Calu3 (cell line): Measurements from ENCODE around the gene SH2D3A. TPM values are rescaled to one million over a fixed set of nuclear protein-coding genes. Genes with fewer than 3 reads are reported as not detected.
"Not testable (repeated sequence)": the region's sequence is repeated elsewhere in the genome, so short reads cannot be mapped to it uniquely, and the experiment has no call there.

Experiments
- BruUV-seq: library from RNA; stranded (reverse); fragments of 400-500 nt; replicated peaks from 2 replicates; lab custom pipeline; 2021; lab: Mats Ljungman, UMichigan
- CTCF ChIA-PET: fragments of 300-600 bp; sonication (Branson Sonifier 250); formaldehyde crosslinking; loops from one replicate; lab custom pipeline; 2022; ENCODE audit warnings: antibody characterized with exemption; lab: Charles Lee
- DNase-seq: peaks from one replicate; pipeline ENCODE4 v3.0.0; 2022
- H3K27ac Mint-ChIP-seq: one replicate; pipeline ENCODE4 v1.8.0; 2022; ENCODE audit warnings: mixed read lengths; ENCODE audit not compliant: unreplicated experiment
- H3K27me3 Mint-ChIP-seq: one replicate; pipeline ENCODE4 v1.8.0; 2022; ENCODE audit warnings: mixed read lengths; ENCODE audit not compliant: unreplicated experiment
- H3K36me3 Mint-ChIP-seq: one replicate; pipeline ENCODE4 v1.8.0; 2022; ENCODE audit warnings: mild to moderate bottlenecking, moderate library complexity, mixed read lengths; ENCODE audit not compliant: insufficient read depth, unreplicated experiment
- H3K4me1 Mint-ChIP-seq: one replicate; pipeline ENCODE4 v1.8.0; 2022; ENCODE audit warnings: mild to moderate bottlenecking, low read depth, mixed read lengths; ENCODE audit not compliant: unreplicated experiment
- H3K4me3 Mint-ChIP-seq: one replicate; pipeline ENCODE4 v1.8.0; 2022; ENCODE audit warnings: mild to moderate bottlenecking, low read depth, moderate library complexity, mixed read lengths; ENCODE audit not compliant: unreplicated experiment
- H3K9me3 Mint-ChIP-seq: one replicate; pipeline ENCODE4 v1.8.0; 2022; ENCODE audit warnings: low read depth, mixed read lengths; ENCODE audit not compliant: unreplicated experiment
- CTCF ChIP-seq: fragments of 200-600 bp; IDR thresholded peaks from one replicate; pipeline ENCODE4 v1.8.0; 2022; ENCODE audit warnings: antibody characterized with exemption; ENCODE audit not compliant: unreplicated experiment
- intact Hi-C: fragments of 100-400 bp; cut with micrococcal nuclease; formaldehyde crosslinking; loops from one replicate; pipeline ENCODE4 v1.10.0; 2022; ENCODE audit not compliant: unreplicated experiment
- total RNA-seq: library from RNA; stranded (reverse); gene quantifications from 2 replicates; pipeline ENCODE4 v1.2.3, GENCODE V29; 2022

SH2D3A gene
- total RNA-seq, 1 experiment from 2014 or later = 64.0 TPM

GRCh38 chr19:6773323-6773931 is 6.2 kb upstream of the SH2D3A start:
- CTCF ChIA-PET = no interaction called here
- intact Hi-C loops = no loop called here
- H3K9me3 Mint-ChIP-seq = peaks cover 3% of the 10 kb centered on the region
- H3K4me1 Mint-ChIP-seq = no peaks in the 10 kb centered on the region
- TF ChIP-seq CTCF = no peak
- H3K27ac Mint-ChIP-seq = no peak overlapping the region
- no peak for DNase-seq
- no TSS peak for BruUV-seq
- no peak overlapping the region for H3K4me3 Mint-ChIP-seq
- H3K36me3 Mint-ChIP-seq = peaks cover 10% of the 10 kb centered on the region
- H3K27me3 Mint-ChIP-seq = no peaks in the 10 kb centered on the region

- CTCF ChIA-PET = no interaction called here
- Mint-ChIP-seq H3K27me3 (no peaks in the 10 kb centered on the region), H3K4me1 (no peaks in the 10 kb centered on the region)
These were observed 5.7 kb upstream of the SH2D3A start for GRCh38 chr19:6772866-6773322.

GRCh38 chr19:6772028-6772865 is 5.0 kb upstream of the SH2D3A start, which contains the start of gene VAV1:
TSS of gene VAV1 (plus strand) at chr19:6772708. CDS start at chr19:6772808, 100 bp downstream.
- Mint-ChIP-seq H3K36me3 (peaks cover 21% of the 10 kb centered on the region), H3K27ac (no peak within 1 kb of the TSS), H3K4me1 (no peaks in the 10 kb centered on the region), H3K4me3 (no peak within 1 kb of the TSS), H3K9me3 (peaks cover 3% of the 10 kb centered on the region), H3K27me3 (no peaks in the 10 kb centered on the region)
- no TSS peak for BruUV-seq
- CTCF ChIA-PET = interaction anchor here (0.6 kb wide), 1 partner anchor 12 kb away, joined by 4 read pairs; no protein-coding TSS in a partner anchor
- DNase-seq = no peak
- intact Hi-C loops = no loop called here
- TF ChIP-seq CTCF = no peak

More at GRCh38 chr19:6772866-6773322, 5.7 kb upstream of the SH2D3A start:
- intact Hi-C loops = no loop called here
- H3K27ac Mint-ChIP-seq = no peak overlapping the region
- no peak for TF ChIP-seq CTCF
- BruUV-seq = no TSS peak
- DNase-seq = no peak
- no peak overlapping the region for H3K4me3 Mint-ChIP-seq
- H3K36me3 Mint-ChIP-seq = peaks cover 15% of the 10 kb centered on the region
- H3K9me3 Mint-ChIP-seq = peaks cover 3% of the 10 kb centered on the region

- DNase-seq, H3K4me3 Mint-ChIP-seq, BruUV-seq, intact Hi-C loops, H3K9me3 Mint-ChIP-seq, H3K4me1 Mint-ChIP-seq, H3K27me3 Mint-ChIP-seq, H3K27ac Mint-ChIP-seq, CTCF ChIA-PET: not testable (repeated sequence)
- peaks cover 27% of the 10 kb centered on the region for H3K36me3 Mint-ChIP-seq
These were observed 4.4 kb upstream of the SH2D3A start for GRCh38 chr19:6771648-6772027.
